ENCODE data around the gene RARRES1.
"Not testable (repeated sequence)": the region's sequence is repeated elsewhere in the genome, so short reads cannot be mapped to it uniquely, and the experiment has no call there.

Gene RARRES1

GRCh38 chr3:158696618-158697017 is 35.6 kb downstream of the RARRES1 start:
- DNase-seq (ENCODE audit: low read depth) = no peak

- not testable (repeated sequence) for DNase-seq (ENCODE audit: low read depth)
These were observed 38.3 kb downstream of the RARRES1 start for GRCh38 chr3:158693866-158694456.

GRCh38 chr3:158685159-158685558 is 47.1 kb downstream of the RARRES1 start:
- DNase-seq (ENCODE audit: low read depth) = no peak

- DNase-seq (ENCODE audit: low read depth) = no peak
These were observed 48.9 kb downstream of the RARRES1 start for GRCh38 chr3:158683230-158683962.

GRCh38 chr3:158680861-158681260 is 51.4 kb downstream of the RARRES1 start:
- no peak for DNase-seq (ENCODE audit: low read depth)

GRCh38 chr3:158679547-158680000 is 52.7 kb downstream of the RARRES1 start:
- no peak for DNase-seq (ENCODE audit: low read depth)

- no peak for DNase-seq (ENCODE audit: low read depth)
These were observed 53.6 kb downstream of the RARRES1 start for GRCh38 chr3:158678687-158679086.

- peak; percentile 68 for DNase-seq (ENCODE audit: low read depth)
These were observed 59.8 kb downstream of the RARRES1 start, which contains the start of gene LXN for GRCh38 chr3:158672215-158673176. Gene LXN, minus strand, starts transcription at chr3:158672648. Its CDS starts 170 bp downstream, at chr3:158672478.

GRCh38 chr3:158671821-158672214 is 60.4 kb downstream of the RARRES1 start:
- no peak for DNase-seq (ENCODE audit: low read depth)

- DNase-seq (ENCODE audit: low read depth) = no peak
These were observed 63.8 kb downstream of the RARRES1 start for GRCh38 chr3:158668506-158668905.

- DNase-seq (ENCODE audit: low read depth) = no peak
These were observed 65.8 kb downstream of the RARRES1 start for GRCh38 chr3:158666416-158666815.

GRCh38 chr3:158663832-158664231 is 68.4 kb downstream of the RARRES1 start:
- no peak for DNase-seq (ENCODE audit: low read depth)

GRCh38 chr3:158663246-158663645 is 69.0 kb downstream of the RARRES1 start:
- DNase-seq (ENCODE audit: low read depth) = no peak

- no peak for DNase-seq (ENCODE audit: low read depth)
These were observed 71.5 kb downstream of the RARRES1 start for GRCh38 chr3:158660711-158661110.

- peak; percentile 35 for DNase-seq (ENCODE audit: low read depth)
These were observed 72.6 kb downstream of the RARRES1 start for GRCh38 chr3:158659454-158660237.

GRCh38 chr3:158658889-158659288 is 73.4 kb downstream of the RARRES1 start:
- DNase-seq (ENCODE audit: low read depth) = no peak

- DNase-seq (ENCODE audit: low read depth) = no peak
These were observed 79.8 kb downstream of the RARRES1 start for GRCh38 chr3:158652463-158652862.

GRCh38 chr3:158651192-158651591 is 81.1 kb downstream of the RARRES1 start:
- no peak for DNase-seq (ENCODE audit: low read depth)

GRCh38 chr3:158649791-158650190 is 82.5 kb downstream of the RARRES1 start:
- no peak for DNase-seq (ENCODE audit: low read depth)

Data from activated T-cell treated with anti-CD3 and anti-CD28 coated beads for 24 hours (primary cell).